ENCODE measurements around the gene RYK. TPM values are rescaled to one million over a fixed set of nuclear protein-coding genes. Genes with fewer than 3 reads are reported as not detected.

RYK gene
- total and polyA plus RNA-seq, 4 donors, result 7.5 to 36.1 (median 15.3) TPM

DNA sequence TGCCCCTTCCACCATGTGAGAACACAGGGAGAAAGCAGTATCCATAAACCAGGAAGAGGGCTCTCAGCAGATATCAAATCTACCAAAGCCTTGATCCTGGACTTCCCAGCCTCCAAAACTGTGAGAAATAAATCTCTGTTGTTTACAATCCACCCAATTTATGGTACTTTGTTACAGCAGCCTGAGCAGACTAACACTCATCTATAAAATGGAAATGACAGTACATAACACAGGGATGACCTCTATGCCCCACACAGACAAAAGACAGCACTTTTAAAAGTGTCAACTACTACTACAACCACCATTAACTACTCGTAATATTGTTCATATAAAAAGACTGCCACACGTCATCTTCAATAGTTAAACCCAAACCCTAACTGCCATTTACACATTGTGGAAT is 5.7 kb downstream of the RYK start (continued):
- TF ChIP-seq REST (IDR thresholded peaks at IDR 0.05) (no peak), JUND (IDR thresholded peaks at IDR 0.05) (no peak), NR2F2 (IDR thresholded peaks at IDR 0.05) (no peak)

GRCh38 chr3:134242649-134243617 is 7.7 kb downstream of the RYK start:
- no peaks in the 10 kb centered on the region for H3K9me3 ChIP-seq (ENCODE audit: control insufficient read depth in 4 of 4, low read length in 3 of 4)
- peaks cover 0 to 18% (median 16%) of the 10 kb centered on the region in 4 donors for H3K4me1 ChIP-seq (ENCODE audit: control insufficient read depth in 4 of 4, insufficient read depth in 4 of 4, low read length in 3 of 4)
- TF ChIP-seq JUND (IDR thresholded peaks at IDR 0.05) (peak in 1 of 2 donors; percentile 67), GABPA (IDR thresholded peaks at IDR 0.05 in 1 of 2, conservative IDR thresholded peaks at IDR 0.05 in 1 of 2) (no peak), HNF4A (conservative IDR thresholded peaks at IDR 0.05) (peak; percentile 13 to 41)
- TF ChIP-seq, protein P1, sequence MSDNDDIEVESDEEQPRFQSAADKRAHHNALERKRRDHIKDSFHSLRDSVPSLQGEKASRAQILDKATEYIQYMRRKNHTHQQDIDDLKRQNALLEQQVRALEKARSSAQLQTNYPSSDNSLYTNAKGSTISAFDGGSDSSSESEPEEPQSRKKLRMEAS (IDR thresholded peaks at IDR 0.05), result peak; percentile 63
- no peaks in the 10 kb centered on the region for H3K27me3 ChIP-seq (ENCODE audit: control insufficient read depth in 4 of 4, insufficient read depth in 4 of 4, low read length in 3 of 4)
- 86% methylated on average over 3 of the region's 3 CpGs for WGBS
- H3K4me3 ChIP-seq (ENCODE audit: low read depth in 1 of 3, low read length in 3 of 3), result no peak overlapping the region
- DNase-seq (ENCODE audit: low spot score), result no peak
- H3K9ac ChIP-seq (ENCODE audit: low read depth in 1 of 2, low read length in 2 of 2), result no peak overlapping the region
- peak overlapping the region; percentile 42 to 75 for H3K27ac ChIP-seq (ENCODE audit: low read depth in 1 of 2, low read length in 2 of 2)
- H3K36me3 ChIP-seq (ENCODE audit: control insufficient read depth in 4 of 4, insufficient read depth in 3 of 4, low read depth in 1 of 4, low read length in 3 of 4), result no peaks in the 10 kb centered on the region

- WGBS, result 92% methylated on average over 1 of the region's 1 CpG
- H3K27me3 ChIP-seq (ENCODE audit: control insufficient read depth in 4 of 4, insufficient read depth in 4 of 4, low read length in 3 of 4), result no peaks in the 10 kb centered on the region
- peak overlapping the region in 1 of 2 donors; percentile 83 for H3K27ac ChIP-seq (ENCODE audit: low read depth in 1 of 2, low read length in 2 of 2)
- H3K4me1 ChIP-seq (ENCODE audit: control insufficient read depth in 4 of 4, insufficient read depth in 4 of 4, low read length in 3 of 4), result peaks cover 12 to 31% (median 24%) of the 10 kb centered on the region in 4 donors
- no peak overlapping the region for H3K9ac ChIP-seq (ENCODE audit: low read depth in 1 of 2, low read length in 2 of 2)
- H3K36me3 ChIP-seq (ENCODE audit: control insufficient read depth in 4 of 4, insufficient read depth in 3 of 4, low read depth in 1 of 4, low read length in 3 of 4), result no peaks in the 10 kb centered on the region
- no peaks in the 10 kb centered on the region for H3K9me3 ChIP-seq (ENCODE audit: control insufficient read depth in 4 of 4, low read length in 3 of 4)
- no peak overlapping the region for H3K4me3 ChIP-seq (ENCODE audit: low read depth in 1 of 3, low read length in 3 of 3)
- TF ChIP-seq ATF3 (IDR thresholded peaks at IDR 0.05) (no peak), HNF4A (conservative IDR thresholded peaks at IDR 0.05) (no peak), REST (IDR thresholded peaks at IDR 0.05) (no peak), SP1 (IDR thresholded peaks at IDR 0.05) (no peak), NR2F2 (IDR thresholded peaks at IDR 0.05) (no peak), ZBTB33 (IDR thresholded peaks at IDR 0.05) (no peak), GABPA (IDR thresholded peaks at IDR 0.05 in 1 of 2, conservative IDR thresholded peaks at IDR 0.05 in 1 of 2) (no peak), YY1 (IDR thresholded peaks at IDR 0.05) (no peak), HNF4G (IDR thresholded peaks at IDR 0.05) (no peak), JUND (IDR thresholded peaks at IDR 0.05) (no peak), FOXA1 (IDR thresholded peaks at IDR 0.05) (no peak), FOXA2 (IDR thresholded peaks at IDR 0.05) (no peak), CTCF (IDR thresholded peaks at IDR 0.05; ENCODE audit: low read depth, low read length, missing input control) (no peak)
- TF ChIP-seq, protein P1 (IDR thresholded peaks at IDR 0.05), result no peak
- no peak for DNase-seq (ENCODE audit: low spot score)
Observed at GRCh38 chr3:134239538-134239937, 11.1 kb downstream of the RYK start.
